NCI-H510A (cell line): Measurements from ENCODE around the gene FOLR1.
"Not testable (repeated sequence)": the region's sequence is repeated elsewhere in the genome, so short reads cannot be mapped to it uniquely, and the experiment has no call there.

Source experiments
- DNase-seq: peaks from one replicate; lab custom pipeline; 2025; lab: John Stamatoyannopoulos, UW

Gene FOLR1

DNA sequence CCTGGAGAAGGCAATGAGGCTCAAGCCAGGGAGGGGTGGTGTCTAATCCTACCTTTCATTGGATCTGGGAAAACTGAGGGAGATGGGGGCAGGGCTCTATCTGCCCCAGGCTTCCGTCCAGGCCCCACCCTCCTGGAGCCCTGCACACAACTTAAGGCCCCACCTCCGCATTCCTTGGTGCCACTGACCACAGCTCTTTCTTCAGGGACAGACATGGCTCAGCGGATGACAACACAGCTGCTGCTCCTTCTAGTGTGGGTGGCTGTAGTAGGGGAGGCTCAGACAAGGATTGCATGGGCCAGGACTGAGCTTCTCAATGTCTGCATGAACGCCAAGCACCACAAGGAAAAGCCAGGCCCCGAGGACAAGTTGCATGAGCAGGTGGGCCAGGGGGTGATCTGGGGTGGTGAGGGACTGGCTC lies at the start of gene FOLR1:
FOLR1 (plus strand) TSS at position 180 of the 421 bp plus-strand sequence; CDS start at position 214, 34 bp downstream.
- no peak for DNase-seq

DNA sequence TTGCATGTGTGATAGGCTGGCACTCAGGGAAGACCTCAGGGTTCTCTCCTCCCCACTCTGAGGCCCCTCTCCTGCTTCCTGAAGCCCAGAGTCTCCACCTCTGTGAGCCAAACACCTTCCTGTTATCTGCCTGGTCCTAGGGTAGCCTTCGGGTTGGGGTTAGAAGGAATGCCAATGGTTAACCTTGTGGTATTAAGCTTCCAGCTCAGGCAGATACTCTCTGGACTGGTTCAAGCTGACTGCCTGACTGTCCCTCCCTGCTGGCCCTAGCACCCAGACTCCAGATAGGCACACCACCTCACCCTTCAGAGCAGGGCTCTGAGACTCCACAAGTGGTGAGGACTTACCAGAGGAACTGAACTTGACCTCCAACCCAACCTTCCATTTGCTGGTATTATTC lies 49.4 kb upstream of the FOLR1 start:
- DNase-seq, result not testable (repeated sequence)

GRCh38 chr11:72144807-72145565 lies 47.0 kb upstream of the FOLR1 start:
- DNase-seq, result no peak

- no peak for DNase-seq
Observed at GRCh38 chr11:72146625-72147024, 45.3 kb upstream of the FOLR1 start.

DNA sequence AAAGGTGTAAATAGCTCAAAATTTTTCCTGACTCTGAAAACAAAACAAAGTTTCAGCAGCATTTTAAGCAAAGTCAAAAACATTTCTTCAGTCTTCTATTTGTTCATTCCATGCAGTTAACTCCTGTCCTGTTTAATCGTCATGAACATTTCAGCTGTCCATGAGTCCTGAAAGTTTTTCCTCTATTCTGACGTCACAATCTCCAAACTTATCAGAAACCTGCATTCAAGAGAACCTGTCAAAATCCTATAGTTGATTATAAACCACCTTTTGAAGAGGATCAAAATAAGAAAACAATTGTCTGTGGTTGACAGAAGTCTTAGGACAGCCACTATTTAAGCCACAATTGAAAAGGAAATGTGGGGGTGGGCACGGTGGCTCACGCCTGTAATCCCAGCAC lies 41.1 kb upstream of the FOLR1 start:
- DNase-seq, result no peak

GRCh38 chr11:72153874-72154273 lies 38.1 kb upstream of the FOLR1 start:
- not testable (repeated sequence) for DNase-seq

DNA sequence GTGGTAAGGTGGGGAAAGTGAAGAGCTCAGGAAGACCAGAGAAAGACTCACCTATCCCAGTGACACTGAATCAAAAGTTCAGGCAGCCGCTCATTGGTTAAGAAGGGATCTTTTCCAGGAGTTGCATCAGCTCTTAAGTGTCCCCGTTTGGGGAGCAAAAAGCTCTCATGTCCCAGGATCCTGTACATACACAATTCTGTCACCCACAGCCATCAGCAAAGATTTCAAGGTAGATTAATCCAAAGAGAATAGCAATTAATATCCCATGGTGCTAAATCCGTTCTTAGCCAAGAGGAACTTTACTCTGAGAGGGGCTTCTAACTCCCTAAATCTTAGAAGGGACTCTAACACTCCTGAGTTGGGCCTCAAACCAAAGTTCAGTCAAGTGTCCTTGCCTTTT lies 37.1 kb upstream of the FOLR1 start:
- no peak for DNase-seq

DNA sequence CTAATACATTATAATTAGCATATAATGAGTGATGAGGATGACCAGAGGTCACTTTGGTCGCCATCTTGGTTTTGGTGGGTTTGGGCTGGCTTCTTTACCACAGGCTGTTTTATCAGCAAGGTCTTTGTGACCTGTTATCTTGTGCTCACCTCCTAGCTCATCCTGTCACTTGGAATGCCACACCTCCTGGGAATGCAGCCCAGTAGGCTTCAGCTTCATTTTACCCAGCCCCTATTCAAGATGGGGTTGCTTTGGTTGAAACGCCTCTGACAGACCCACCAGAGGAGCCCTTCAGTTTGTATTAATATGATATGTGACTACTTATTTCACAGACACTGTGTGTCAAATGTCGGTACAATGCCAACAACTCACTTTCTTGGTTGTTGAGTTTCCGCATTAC lies 36.2 kb upstream of the FOLR1 start:
- no peak for DNase-seq

DNA sequence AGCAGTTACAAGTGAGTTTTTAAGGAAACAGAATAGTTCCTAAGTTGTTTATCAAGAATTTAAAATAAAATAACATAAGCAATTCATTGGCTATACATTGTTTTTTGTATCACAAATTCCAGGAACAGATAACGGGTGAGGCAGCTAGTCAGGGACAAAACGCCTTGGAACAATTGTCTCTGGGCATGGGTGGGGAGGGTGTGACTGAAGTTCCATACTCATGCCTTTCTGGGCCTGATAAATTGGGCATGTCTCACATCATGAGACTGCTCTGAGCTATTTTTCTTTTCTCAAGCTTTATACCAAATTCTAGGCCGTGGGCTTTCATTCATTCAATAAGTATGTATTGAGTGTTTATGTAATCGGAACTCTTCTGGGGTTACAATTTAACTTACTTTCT lies 34.8 kb upstream of the FOLR1 start:
- no peak for DNase-seq

- no peak for DNase-seq
Observed at GRCh38 chr11:72160319-72160718, 31.6 kb upstream of the FOLR1 start.

GRCh38 chr11:72162891-72163492 lies 28.9 kb upstream of the FOLR1 start:
- DNase-seq, result no peak

- DNase-seq, result not testable (repeated sequence)
Observed at GRCh38 chr11:72164187-72164586, 27.8 kb upstream of the FOLR1 start.

- not testable (repeated sequence) for DNase-seq
Observed at GRCh38 chr11:72169046-72169555, 22.8 kb upstream of the FOLR1 start.

DNA sequence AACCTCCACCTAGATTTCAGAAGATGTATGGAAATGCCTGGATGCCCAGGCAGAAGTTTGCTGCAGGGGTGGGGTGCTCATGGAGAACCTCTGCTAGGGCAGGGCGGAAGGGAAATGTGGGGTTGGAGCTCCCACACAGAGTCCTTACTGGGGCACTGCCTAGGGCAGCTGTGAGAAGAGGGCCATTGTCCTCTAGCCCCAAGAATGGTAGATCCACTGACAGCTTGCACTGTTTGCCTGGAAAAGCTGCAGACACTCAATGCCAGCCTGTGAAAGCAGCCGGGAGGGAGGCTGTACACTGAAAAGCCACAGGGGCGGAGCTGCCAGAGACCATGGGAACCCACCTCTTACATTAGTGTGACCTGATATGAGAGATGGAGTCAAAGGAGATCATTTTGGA lies 22.2 kb upstream of the FOLR1 start:
- not testable (repeated sequence) for DNase-seq

DNA sequence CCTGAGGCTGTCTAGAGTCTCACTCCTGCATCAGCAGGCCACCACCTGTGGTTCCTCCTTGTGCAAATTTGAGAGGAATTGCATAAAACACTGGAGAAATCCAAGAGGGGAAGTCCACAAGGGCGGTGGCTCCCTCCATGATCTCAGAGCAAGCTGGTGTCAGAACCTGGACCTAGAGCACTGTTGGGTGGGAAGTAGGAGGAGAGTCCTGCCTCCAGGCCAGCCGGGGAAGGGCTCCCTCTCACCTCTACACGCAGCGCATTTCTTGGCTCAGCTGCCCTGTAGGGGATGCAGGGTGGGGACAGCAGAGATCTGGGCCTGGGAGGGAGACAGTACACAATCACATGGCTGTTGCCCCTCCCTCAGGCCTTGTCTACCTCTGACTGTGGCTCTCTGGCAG lies 19.9 kb upstream of the FOLR1 start:
- not testable (repeated sequence) for DNase-seq

- DNase-seq, result no peak
Observed at GRCh38 chr11:72173291-72173690, 18.6 kb upstream of the FOLR1 start.

DNA sequence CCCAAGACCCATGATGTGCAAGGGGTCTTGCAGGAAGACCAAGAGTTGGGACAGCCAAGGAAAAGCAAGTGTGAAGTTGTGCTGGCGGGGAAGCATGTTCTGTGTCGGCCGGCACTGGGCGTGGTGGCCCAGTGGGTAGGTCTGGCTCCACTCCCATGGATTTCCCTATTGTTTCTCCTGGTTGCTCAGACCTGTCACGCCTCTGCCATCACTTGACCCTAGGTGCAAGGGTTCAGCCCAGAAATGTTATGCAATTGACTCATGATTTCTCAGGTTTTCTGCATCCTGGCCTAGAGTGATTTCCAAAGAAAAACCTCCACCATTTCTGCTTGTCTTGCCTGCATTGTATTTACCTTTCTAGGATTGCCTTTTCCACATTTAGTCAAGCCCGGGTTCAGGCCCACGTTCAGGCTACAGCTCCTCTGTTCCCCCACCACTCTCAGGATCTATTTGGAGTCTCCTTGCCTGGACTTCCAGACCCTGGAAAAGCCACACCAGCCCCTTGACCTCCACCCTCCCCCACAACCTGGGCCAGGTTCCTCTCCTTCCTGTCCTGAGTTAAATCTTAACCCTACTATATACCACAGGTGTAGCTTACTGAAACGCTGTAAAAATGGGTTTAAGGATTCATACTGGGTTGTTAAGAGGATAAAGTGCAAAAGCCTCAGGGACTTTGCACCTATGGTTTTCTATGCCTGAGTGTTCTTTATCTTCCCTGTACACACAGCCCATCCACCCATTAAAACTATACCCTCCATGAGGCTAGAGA lies 17.5 kb upstream of the FOLR1 start:
- DNase-seq, result no peak

DNA sequence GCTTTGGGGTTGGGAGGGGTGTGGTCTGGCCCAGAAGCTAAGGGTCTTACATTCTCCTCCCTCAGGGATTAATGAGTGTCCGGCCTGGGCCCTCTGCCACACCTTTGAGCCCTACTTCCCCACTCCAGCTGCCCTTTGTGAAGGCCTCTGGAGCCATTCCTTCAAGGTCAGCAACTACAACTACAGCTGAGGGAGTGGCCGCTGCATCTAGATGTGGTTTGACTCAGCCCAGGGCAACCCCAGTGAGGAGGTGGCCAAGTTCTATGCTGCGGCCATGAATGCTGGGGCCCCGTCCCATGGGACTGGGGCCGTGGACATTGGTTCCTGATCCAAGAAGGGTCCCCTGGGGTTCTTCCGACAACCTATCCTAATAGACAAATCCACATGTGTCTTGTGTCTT lies 14.3 kb upstream of the FOLR1 start:
- DNase-seq, result no peak

DNA sequence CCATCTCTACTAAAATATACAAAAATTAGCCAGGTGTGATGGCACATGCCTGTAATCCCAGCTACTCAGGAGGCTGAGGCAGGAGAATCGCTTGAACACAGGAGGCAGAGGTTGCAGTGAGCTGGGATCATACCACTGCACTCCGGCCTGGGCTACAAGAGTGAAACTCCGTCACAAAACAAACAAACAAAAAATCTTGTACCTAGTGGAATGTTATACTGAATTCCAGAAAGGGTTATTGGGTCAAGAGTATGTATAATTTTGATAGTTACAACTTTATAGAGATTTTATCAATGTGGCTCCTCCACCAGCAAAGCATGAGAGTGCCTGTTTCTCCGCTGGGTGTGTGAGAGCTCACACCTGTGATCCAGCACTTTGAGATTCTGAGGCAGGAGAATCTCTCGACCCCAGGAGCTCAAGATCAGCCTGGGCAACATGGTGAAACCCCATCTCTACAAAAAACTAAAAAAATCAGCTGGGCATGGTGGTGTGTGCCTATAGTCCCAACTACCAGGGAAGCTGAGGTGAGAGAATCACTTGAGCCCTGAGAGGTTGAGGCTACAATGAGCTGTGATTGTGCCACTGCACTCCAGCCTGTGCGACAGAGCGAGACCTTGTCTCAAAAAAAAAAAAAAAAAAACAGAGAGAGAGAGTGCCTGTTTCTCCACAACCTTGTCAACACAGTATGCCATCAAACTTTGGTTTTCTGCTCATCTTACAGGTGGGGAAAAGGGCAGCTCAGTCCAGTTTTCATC lies 12.7 kb upstream of the FOLR1 start:
- DNase-seq, result no peak

DNA sequence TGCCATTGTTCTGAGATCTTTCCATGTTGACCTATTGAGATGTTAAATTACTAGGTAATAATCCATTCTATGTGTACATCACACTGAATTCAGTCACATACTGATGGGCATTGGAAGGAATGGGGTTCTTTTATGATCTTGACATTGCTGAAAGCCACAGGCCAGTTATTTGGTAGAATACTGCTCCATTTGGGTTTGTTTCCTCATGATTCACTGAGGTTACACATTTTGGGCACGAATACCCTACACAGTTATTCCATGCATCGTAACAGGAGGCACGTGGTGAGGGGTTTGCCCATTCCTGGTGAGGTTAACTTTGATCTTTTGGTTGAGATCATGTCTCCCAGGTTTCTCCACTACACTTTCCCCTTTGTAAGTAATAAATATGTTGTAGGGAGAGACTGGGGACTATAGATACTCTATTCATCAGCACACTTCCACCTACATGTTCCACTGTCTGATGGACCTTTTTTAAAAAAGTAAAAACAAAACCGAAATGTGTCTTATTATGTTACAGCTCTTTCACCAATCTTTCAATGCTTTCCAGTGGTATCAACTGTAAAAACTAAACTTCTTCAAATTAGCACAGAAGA lies 12.0 kb upstream of the FOLR1 start:
- DNase-seq, result no peak

GRCh38 chr11:72180892-72181552 lies 10.9 kb upstream of the FOLR1 start:
- DNase-seq, result not testable (repeated sequence)
